Adrenal gland (tissue), 12 donors: ENCODE measurements around the gene SBF2. TPM values are rescaled to one million over a fixed set of nuclear protein-coding genes. Genes with fewer than 3 reads are reported as not detected.

ENCODE experiments used
- DNase-seq, 7 donors: peaks; one replicate each; pipeline ENCODE4 v3.0.0-alpha.2; 2019 to 2020
- H3K27ac ChIP-seq, 5 donors: fragments of 200-600 bp; sonication (generic) in 4 of 5; 1 replicate in 3 of 5; 2 replicates in 2 of 5; pipeline versions ENCODE4 v1.5.1 to v1.8.0; 2016 to 2020; ENCODE audit warnings: mild to moderate bottlenecking in 1 of 5
- H3K27me3 ChIP-seq: fragments of 200-600 bp; 2 replicates; pipeline ENCODE4 v1.8.0; 2021
- H3K36me3 ChIP-seq, 2 donors: fragments of 200-600 bp; replicated peaks in 1 of 2; 1 replicate in 1 of 2; 2 replicates in 1 of 2; pipeline versions ENCODE4 v1.5.1 to v1.8.0; 2018 to 2022
- H3K4me1 ChIP-seq, 2 donors: fragments of 200-600 bp; replicated peaks in 1 of 2; 1 replicate in 1 of 2; 2 replicates in 1 of 2; pipeline versions ENCODE4 v1.5.1 to v1.8.0; 2018 to 2021
- H3K4me3 ChIP-seq, 4 donors: fragments of 200-600 bp; sonication (generic) in 3 of 4; one replicate each; pipeline ENCODE4 v1.5.1; 2016 to 2018
- H3K9me3 ChIP-seq, 3 donors: fragments of 200-600 bp; sonication (generic) in 1 of 3; replicated peaks in 1 of 3; 1 replicate in 2 of 3; 2 replicates in 1 of 3; pipeline versions ENCODE4 v1.5.1 to v1.8.0; 2016 to 2021
- POLR2A ChIP-seq, 2 donors: fragments of 450-650 bp; IDR thresholded peaks; one replicate each; pipeline ENCODE4 v1.6.1; 2017; ENCODE audit warnings: antibody characterized with exemption in 2 of 2, mild to moderate bottlenecking in 2 of 2, moderate library complexity in 1 of 2
- WGBS, 4 donors: extraction: QIAGEN DNeasy Blood & Tissue Kit in 2 of 4; methylation state at CpG; one replicate each; pipeline versions ENCODE4 v1.1.5 to v1.1.7; 2013 to 2017; 5-methylcytosine and 5-hydroxymethylcytosine counted together
- intact Hi-C, 2 donors: fragments of 100-400 bp; cut with DNase I; formaldehyde crosslinking; loops; one replicate each; pipeline versions ENCODE4 v1.14.1 to v1.15.0; 2022 to 2023
- polyA plus RNA-seq, 3 donors: library from polyadenylated mRNA; stranded (reverse); fragments of 200-250 nt in 2 of 3; fragments of 350-450 nt in 1 of 3; fragmentation: Illumina TruSeq in 1 of 3; extraction: RNeasy Lipid Tissue Mini Kit (QIAGEN cat#74804) in 1 of 3; gene quantifications; one replicate each; pipeline ENCODE4 v1.2.3, GENCODE V29; 2013 to 2014
- total RNA-seq, 9 donors: library from RNA; depleted of rRNA in 4 of 9; stranded (reverse); fragments of >200 nt in 4 of 9; fragments of 120-200 nt in 1 of 9; fragmentation: NEBNext Ultra II Directional in 1 of 9; extraction: Animal tissue kit (Norgen Biotek cat#: 25700) in 1 of 9; gene quantifications; one replicate each; pipeline versions ENCODE4 v1.1.0 to v1.2.4, GENCODE V29; 2013 to 2023
- TF ChIP-seq, protein P1 (sequence below), 6 experiments: fragments of 450-650 bp in 4 of 6; fragments of 200-600 bp in 2 of 6; sonication (generic) in 1 of 6; IDR thresholded peaks; 1 replicate in 5 of 6; 2 replicates in 1 of 6; pipeline versions ENCODE4 v1.5.1 to v1.8.0; 2016 to 2021; ENCODE audit warnings: antibody characterized with exemption in 6 of 6, mild to moderate bottlenecking in 2 of 6, moderate library complexity in 1 of 6
- donor health status: healthy with polysubstance abuse.
- donor health status: Bipolar disorder and iron deficiency.
- donor health status: DM: yes; HTN: yes; CAD: no.
- donor health status: DM: no; HTN: no; CAD: no.
- donor health status: DM: no; HTN: no; CAD: no.
- donor health status: DM: yes; HTN: yes; CAD: no.

Gene SBF2
- total and polyA plus RNA-seq, 12 donors, result 12.5 to 66.7 (median 38.0) TPM

DNA sequence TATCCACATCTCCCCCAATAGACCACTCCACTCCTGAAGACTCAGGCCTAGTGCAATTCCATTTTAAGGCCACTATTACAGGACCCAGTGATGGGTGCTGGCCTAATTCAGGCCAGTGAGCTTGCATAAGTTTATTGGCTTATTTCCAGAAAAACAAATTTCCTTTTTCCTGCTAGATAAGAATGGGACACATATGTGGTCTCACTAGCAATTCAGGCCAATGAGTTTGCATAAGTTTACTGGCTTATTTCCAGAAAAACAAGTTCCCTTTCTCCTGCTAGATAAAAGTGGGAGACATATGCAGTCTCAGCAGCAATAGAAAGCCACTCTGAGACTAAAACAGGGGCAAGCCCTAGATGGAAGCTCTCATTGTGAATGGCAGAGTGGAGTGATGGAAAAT, 33.2 kb upstream of the SBF2 start:
- Histone ChIP-seq H3K27me3 (no peaks in the 10 kb centered on the region), H3K4me1 (peaks cover 41 to 66% of the 10 kb centered on the region in 2 donors), H3K27ac (peak overlapping the region in 3 of 5 donors; percentile 57 to 87 (median 76)), H3K36me3 (no peaks in the 10 kb centered on the region), H3K9me3 (no peaks in the 10 kb centered on the region), H3K4me3 (no peak overlapping the region)
- intact Hi-C loops, result no loop called here
- TF ChIP-seq, protein P1, sequence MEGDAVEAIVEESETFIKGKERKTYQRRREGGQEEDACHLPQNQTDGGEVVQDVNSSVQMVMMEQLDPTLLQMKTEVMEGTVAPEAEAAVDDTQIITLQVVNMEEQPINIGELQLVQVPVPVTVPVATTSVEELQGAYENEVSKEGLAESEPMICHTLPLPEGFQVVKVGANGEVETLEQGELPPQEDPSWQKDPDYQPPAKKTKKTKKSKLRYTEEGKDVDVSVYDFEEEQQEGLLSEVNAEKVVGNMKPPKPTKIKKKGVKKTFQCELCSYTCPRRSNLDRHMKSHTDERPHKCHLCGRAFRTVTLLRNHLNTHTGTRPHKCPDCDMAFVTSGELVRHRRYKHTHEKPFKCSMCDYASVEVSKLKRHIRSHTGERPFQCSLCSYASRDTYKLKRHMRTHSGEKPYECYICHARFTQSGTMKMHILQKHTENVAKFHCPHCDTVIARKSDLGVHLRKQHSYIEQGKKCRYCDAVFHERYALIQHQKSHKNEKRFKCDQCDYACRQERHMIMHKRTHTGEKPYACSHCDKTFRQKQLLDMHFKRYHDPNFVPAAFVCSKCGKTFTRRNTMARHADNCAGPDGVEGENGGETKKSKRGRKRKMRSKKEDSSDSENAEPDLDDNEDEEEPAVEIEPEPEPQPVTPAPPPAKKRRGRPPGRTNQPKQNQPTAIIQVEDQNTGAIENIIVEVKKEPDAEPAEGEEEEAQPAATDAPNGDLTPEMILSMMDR (IDR thresholded peaks at IDR 0.05), result no peak
- no peak for TF ChIP-seq POLR2A (IDR thresholded peaks at IDR 0.05)
- no peak for DNase-seq

DNA sequence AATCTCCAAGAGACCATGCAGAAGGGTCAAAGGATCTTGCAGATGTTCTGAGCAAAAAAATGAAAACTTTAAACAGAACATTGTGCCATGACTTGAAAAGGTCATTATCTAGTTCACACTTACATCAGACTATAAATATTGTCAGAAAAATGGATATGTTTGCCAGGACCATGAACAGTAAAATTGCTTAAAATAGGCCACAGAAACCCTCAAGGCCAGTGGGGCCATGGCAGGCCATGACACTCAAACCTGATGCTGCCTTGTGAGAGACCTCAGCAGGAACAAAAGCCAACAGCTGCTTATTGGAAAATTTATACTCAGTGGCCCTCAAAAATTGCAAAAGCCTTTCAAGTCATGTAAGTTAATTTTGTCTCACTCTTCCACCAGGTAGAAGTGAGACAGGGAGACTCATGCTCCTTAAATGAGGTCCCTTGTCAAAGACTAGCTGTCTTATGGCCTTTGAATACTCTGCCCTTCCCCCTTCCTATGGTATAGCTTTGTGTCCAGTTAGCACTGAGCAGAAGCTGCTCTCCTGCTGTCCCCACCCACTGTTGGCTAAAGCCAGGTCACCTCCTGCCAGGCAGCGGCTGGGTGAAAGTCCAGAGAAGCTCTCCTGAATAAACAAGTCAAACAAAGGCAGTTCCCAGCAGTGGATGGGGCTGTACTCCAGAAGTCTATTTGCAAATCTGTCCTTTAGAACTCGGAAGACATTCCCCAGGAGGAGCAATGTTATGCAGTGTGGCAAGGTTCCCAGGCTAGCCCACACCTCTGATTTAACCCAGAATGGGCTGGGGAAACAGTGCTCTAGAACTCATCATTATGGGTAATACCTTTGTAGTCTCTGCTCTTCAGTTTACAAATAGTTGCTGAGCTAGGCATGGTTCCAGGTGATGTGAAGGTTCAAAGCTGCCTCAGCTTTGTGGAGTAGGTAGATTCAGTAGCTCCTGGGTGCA, 32.3 kb upstream of the SBF2 start:
- no peak for TF ChIP-seq POLR2A (IDR thresholded peaks at IDR 0.05)
- TF ChIP-seq, protein P1 (IDR thresholded peaks at IDR 0.05), result no peak
- peak overlapping the region in 4 of 5 donors; percentile 46 to 87 (median 73) for H3K27ac ChIP-seq
- H3K27me3 ChIP-seq, result no peaks in the 10 kb centered on the region
- peaks cover 41 to 67% of the 10 kb centered on the region in 2 donors for H3K4me1 ChIP-seq
- no peaks in the 10 kb centered on the region for H3K9me3 ChIP-seq
- intact Hi-C loops, result no loop called here
- H3K36me3 ChIP-seq, result no peaks in the 10 kb centered on the region
- WGBS, 4 donors, result 55 to 83% (median 73%) methylated on average over 1 to 2 of the region's 2 CpGs
- H3K4me3 ChIP-seq, result no peak overlapping the region
- peak; percentile 48 to 86 (median 60) for DNase-seq

DNA sequence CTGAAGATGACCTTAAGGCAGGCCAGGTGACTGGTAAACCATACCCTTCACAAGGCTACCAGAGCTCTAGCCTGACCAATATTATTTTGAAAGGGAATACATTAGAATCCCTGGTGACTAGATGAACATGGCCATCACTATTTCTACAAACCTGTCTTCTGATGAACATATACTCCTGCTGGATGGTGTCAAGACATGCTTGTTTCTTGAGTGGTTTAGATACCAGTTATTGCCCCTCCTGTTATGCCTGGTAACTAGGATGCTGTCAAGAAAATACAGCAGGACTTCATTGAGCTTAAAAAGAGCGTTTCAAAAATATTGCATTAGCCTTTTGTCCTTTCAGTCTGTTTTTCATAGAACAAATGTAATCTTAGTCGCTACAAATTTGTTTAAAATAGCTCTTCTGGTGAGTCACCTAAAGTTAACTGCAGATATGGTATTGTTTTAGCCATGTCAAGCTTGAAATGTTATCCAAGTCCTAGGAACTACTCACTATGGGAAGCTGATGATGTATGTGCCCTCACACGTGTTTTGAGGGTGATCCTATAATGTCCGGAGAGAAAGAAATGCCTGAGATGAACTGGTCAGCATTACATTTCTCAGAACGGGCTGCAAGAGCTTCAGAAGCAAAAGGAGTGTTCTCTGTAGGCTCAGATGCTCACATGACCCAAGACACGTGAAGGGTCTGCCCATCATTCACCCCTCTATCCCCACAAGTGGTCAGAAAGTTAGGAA, 31.4 kb upstream of the SBF2 start:
- H3K27ac ChIP-seq, result peak overlapping the region in 4 of 5 donors; percentile 30 to 87 (median 73)
- intact Hi-C loops, result no loop called here
- H3K4me1 ChIP-seq, result peaks cover 41 to 67% of the 10 kb centered on the region in 2 donors
- no peak overlapping the region for H3K4me3 ChIP-seq
- WGBS, 4 donors, result 31 to 47% (median 41%) methylated on average over 6 of the region's 6 CpGs
- no peak for DNase-seq
- H3K9me3 ChIP-seq, result no peaks in the 10 kb centered on the region
- H3K36me3 ChIP-seq, result no peaks in the 10 kb centered on the region
- H3K27me3 ChIP-seq, result no peaks in the 10 kb centered on the region
- TF ChIP-seq, protein P1 (IDR thresholded peaks at IDR 0.05), result no peak
- no peak for TF ChIP-seq POLR2A (IDR thresholded peaks at IDR 0.05)

DNA sequence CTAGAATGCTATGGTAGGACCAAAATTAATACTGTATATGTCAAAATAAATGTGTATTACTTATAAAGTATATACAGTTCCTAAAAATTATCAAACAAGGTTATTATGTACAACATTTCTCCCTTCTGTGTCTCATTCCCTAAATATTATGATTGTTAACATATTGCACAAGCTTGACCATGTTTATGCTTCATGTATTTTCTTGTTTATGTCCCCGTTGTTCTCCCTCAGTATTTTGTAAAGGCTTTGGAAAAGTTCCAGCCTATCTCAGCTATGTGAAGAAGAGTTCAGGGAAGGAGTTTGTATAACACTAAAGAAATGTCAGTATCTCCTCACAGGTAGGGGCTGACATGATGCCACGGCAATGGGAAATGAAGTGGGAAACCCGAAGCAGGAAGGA, 30.5 kb upstream of the SBF2 start:
- Histone ChIP-seq H3K4me3 (no peak overlapping the region), H3K4me1 (peaks cover 41 to 67% of the 10 kb centered on the region in 2 donors), H3K9me3 (no peaks in the 10 kb centered on the region), H3K27ac (peak overlapping the region in 1 of 5 donors; percentile 76), H3K27me3 (no peaks in the 10 kb centered on the region), H3K36me3 (no peaks in the 10 kb centered on the region)
- intact Hi-C loops, result no loop called here
- WGBS, 4 donors, result 80 to 83% (median 82%) methylated on average over 3 of the region's 3 CpGs
- TF ChIP-seq, protein P1 (IDR thresholded peaks at IDR 0.05), result no peak
- TF ChIP-seq POLR2A (IDR thresholded peaks at IDR 0.05), result no peak
- no peak for DNase-seq
